H4 (cell line): ENCODE measurements around the gene USHBP1. TPM values are rescaled to one million over a fixed set of nuclear protein-coding genes. Genes with fewer than 3 reads are reported as not detected.
A peak's percentile ranks its signal among the peaks of the same experiment; 100 is the strongest.

Experiments used
- DNase-seq: peaks from one replicate; pipeline ENCODE4 v3.0.0-alpha.2; 2015; ENCODE audit warnings: low spot score
- total RNA-seq: library from RNA; depleted of rRNA; stranded (reverse); fragments of >200 nt; shearing (Covaris generic); gene quantifications from 2 replicates; pipeline ENCODE4 v1.2.3, GENCODE V29; 2014; rRNA removed

The USHBP1 gene
- total RNA-seq = not detected in 2 replicates

DNA sequence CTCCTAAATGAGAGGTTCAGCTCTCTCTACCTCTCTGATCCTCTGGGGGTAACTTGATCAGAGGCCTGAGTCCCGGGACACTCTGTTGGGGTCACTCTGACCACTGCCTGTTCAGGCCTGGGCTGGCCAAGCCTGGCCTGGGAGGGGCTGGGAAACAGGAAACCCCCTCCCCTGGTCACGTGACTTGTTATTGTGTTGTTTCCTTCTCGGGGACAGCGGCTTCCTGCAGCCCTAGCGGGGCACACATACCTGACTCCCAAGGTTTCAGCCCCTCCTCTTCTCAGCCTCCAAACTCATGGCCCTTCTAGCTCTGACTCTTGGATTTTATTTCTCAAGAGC lies at the start of gene USHBP1:
Gene USHBP1, minus strand, starts transcription at position 105 of the 339 bp plus-strand sequence. CDS start 446 bp downstream, outside the sequence.
- no peak for DNase-seq

DNA sequence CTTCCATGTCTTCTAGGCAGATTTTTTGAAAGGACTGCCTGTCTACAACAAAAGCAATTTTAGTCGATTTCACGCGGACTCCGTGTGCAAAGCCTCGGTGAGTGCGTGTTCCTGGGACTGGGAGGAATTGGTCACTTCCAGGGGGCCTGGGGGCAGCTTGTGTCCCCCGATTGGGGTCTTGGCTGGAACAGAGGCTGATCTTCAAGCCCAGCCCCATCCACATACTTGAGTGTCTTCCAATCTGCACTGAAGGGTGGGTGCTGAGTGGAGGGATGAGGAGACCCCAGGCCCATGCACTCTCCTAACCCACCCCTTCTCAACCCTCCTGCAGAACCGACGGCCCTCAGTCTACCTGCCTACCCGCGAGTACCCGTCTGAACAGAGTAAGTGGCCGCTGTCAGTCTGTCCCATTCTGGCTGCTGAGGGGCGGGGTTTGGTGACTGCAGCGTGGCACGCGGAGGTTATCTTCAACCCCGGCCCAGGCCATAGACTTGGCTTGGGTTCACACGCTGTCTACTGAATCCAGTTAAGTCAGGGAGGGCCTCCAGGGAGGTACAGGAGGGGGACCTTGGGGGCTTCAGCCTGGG lies 49.6 kb upstream of the USHBP1 start:
- no peak for DNase-seq

DNA sequence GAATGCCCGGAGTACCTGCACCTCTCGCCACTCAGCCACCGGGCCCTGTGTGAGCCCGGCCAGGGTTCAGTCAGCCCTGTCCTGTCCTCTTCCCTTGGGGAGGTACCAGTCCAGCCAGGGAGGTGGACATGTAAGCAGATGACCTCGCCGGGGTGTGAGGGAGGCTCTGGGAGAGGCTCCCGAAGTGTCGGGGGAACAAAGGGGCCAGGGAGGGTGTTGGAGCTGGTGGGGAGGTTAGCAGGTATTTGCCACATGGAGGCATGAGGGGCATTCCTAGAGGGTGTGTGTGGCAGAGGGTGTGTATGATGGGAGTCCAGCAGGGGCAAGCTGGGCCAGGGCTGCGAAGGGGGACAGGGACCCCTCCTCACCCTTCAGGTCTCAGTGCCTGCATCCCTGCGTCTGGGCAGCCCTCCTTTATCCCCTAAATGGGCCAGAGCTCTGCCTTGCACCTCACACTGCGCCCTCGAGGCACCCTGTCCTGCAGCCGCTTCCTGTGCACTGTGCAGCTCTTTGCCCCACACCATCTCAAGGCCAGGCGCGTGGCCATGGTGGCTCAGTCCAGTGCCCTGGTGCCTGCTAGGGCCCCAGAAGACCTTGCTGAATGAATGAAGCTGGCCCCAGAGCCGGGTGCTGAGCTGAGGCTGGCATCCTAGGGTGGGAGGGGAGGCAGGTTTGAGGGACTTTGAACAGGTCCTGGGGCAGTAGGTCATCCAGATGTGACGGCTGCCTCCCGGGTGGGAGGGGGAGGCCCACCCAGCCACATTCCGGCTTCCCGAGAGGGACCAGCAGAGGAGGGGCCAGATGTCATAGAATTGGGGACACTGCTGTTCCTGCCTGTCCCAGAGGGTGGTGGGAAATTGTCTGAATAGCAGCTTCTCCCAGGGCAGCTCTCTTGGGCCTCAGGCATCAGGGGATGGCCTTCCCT lies 47.9 kb upstream of the USHBP1 start:
- no peak for DNase-seq

- DNase-seq = no peak
Observed at GRCh38 chr19:17311455-17312188, 47.1 kb upstream of the USHBP1 start.

- DNase-seq = no peak
Observed at GRCh38 chr19:17309965-17310461, 45.5 kb upstream of the USHBP1 start.

GRCh38 chr19:17309198-17309964 lies 44.8 kb upstream of the USHBP1 start, which contains the start of gene DDA1:
Gene DDA1 (plus strand): TSS chr19:17309563. CDS start chr19:17309655, 92 bp downstream.
- DNase-seq = peak; percentile 100

- DNase-seq = no peak
Observed at GRCh38 chr19:17307876-17308377, 43.4 kb upstream of the USHBP1 start.

GRCh38 chr19:17306285-17306714 lies 41.8 kb upstream of the USHBP1 start:
- DNase-seq = no peak

DNA sequence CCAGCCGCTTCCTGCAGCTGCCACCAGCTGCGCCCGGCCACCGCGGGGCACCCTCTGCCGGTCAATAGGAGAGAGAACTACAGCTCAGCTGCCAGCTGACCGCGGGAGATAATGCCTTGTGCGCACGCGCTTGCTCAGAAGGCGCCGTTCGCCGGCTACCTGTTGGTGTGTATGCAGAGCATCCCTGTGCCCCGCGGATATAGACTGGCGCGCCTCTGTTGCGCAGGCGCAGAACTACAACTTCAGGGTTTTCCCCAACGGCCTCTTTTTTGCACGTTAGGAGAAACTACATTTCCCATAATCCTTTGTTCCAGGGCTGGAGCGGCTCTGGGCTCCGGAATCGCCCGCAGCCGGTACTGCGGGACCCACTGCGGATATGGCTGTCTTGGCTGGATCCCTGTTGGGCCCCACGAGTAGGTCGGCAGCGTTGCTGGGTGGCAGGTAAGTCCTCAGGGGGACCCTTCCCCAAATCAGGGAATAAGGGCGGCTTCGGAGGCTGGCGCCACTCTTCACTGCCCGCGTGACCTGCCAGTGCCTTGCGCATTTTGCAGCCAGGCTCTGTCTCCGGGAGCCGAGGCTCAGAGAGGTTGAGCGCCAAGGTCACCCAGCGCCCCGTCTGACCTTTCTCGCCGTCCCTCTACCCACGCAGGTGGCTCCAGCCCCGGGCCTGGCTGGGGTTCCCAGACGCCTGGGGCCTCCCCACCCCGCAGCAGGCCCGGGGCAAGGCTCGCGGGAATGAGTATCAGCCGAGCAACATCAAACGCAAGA lies 41.2 kb upstream of the USHBP1 start, which contains the start of gene MRPL34:
Gene MRPL34, plus strand, starts transcription at position 356 of the 768 bp plus-strand sequence. Its CDS starts 21 bp downstream, at position 377.
- DNase-seq = peak; percentile 100

GRCh38 chr19:17305216-17305516 lies 40.6 kb upstream of the USHBP1 start:
- no peak for DNase-seq

DNA sequence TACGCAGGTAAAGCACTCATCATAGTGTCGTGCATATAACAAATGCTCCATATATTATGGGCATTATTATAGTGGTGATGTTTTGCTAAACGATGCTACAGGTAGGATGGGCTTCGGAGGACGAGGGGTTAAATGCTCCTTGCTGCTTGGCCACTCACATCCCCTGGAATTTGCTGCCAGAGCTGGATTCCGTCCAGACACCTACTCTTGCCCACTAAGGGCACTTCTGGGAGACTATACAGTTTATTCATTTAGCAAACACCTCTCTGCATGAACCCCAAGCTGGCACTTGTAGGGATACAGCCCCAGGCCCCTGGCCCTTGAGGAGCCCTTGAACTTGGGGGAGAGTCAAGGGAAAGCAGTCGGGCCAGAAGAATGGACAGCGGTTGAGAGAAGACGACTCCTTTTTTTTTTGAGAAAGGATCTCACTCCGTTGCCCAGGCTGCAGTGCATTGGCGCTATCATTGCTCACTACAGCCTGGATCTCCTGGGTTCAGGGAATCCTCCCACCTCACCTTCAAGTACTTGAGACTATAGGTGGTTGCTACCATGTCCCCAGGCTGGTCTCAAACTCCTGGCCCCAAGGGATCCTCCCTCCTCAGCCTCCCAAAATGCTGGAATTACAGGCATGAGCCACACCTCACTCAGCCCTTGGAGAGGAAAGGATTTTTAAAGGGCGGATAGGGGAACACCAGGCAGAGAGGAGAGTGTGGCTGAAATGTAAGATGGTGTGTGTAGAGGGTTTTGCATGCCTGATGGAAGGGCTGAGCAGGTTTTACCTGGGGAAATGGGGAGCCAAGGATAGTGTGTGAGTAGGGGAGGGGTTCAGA lies 40.1 kb upstream of the USHBP1 start:
- no peak for DNase-seq

GRCh38 chr19:17303940-17304267 lies 39.4 kb upstream of the USHBP1 start:
- DNase-seq = no peak

GRCh38 chr19:17303167-17303939 lies 38.8 kb upstream of the USHBP1 start, which contains the start of gene ABHD8:
Gene ABHD8 (minus strand): TSS chr19:17303425. CDS start chr19:17301616, 1,809 bp downstream.
- peak; percentile 78 for DNase-seq

GRCh38 chr19:17302391-17303166 lies 38.0 kb upstream of the USHBP1 start:
- DNase-seq = no peak

- no peak for DNase-seq
Observed at GRCh38 chr19:17300992-17301619, 36.6 kb upstream of the USHBP1 start.

GRCh38 chr19:17296976-17297375 lies 32.4 kb upstream of the USHBP1 start:
- no peak for DNase-seq

GRCh38 chr19:17296273-17296672 lies 31.7 kb upstream of the USHBP1 start:
- DNase-seq = peak; percentile 60
